Measurements from ENCODE around the gene PBLD. TPM values are rescaled to one million over a fixed set of nuclear protein-coding genes. Genes with fewer than 3 reads are reported as not detected.
"Not testable (repeated sequence)": the region's sequence is repeated elsewhere in the genome, so short reads cannot be mapped to it uniquely, and the experiment has no call there.

Gene PBLD
- polyA plus RNA-seq, 1 donor = 8.6 TPM

DNA sequence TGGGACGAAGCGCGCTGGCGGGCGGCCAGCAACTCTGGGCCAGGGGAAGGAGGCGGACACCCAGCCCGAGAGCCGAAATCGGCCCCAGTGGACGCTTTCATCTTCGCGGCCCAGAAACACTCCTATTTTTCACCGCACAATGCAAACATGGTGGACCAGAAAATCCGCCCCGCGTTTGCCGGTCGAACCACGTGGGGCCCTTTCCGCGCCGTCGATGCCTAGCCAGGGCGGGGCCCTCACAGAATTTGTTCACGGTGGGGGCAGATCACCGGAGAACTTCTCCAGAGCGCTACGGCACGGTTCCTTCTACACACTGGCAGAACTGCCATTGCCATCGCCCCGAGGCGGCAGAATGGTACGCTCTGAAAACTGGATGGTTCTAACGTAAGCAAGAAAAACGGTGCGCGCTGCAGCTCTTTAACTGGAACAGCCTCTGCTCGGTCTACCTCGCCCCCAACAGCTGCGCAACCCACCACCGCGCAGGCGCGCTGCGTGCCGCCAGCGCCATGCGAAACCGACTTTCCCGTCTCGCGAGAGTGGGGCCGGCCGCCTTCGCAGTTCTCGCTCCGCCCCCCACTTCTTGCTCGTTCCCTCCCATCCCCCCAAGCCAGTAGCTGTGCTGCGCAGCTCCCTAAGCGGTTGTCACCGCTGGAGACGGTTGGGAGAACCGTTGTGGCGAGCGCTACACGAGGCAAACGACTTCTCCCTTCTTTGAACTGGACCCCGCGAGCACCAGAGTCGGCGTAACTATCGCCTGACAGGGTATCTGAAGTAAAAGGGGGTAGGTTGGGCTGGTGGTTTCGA, 1.1 kb downstream of the PBLD start, which contains the start of gene HNRNPH3:
Gene HNRNPH3 (plus strand): TSS at position 610 of the 804 bp plus-strand sequence. CDS start 5,158 bp downstream, outside the sequence.
- peak; percentile 98 for DNase-seq (ENCODE audit: low read depth)

DNA sequence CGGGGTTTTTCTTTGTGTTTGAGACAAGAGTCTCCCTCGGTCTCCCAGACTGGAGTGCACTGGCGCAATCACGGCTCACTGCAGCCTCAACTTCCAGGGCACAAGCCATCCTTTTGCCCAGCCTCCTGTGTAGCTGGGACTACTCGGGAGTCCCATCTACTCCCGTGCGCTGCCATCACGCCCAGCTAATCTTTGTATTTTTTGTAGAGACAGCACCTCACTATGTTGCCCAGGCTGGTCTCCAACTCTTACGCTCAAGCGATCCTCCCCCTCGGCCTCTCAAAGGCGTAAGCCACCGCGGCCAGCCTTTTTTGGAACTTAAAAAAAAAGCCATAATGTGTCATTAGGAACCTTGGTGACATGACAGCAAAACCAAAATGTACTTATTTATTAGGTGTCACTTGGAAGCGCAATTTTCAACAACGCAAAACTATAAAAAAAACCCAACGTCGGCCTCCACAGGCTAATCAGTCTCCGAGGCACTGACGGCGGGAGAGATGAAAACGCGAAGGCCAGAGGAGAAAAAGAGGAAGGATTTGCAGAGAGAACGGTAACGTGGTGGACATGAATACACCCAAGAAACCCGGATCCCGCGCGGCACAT, 1.8 kb downstream of the PBLD start:
- no peak for DNase-seq (ENCODE audit: low read depth)

- no peak for DNase-seq (ENCODE audit: low read depth)
These were observed 3.2 kb downstream of the PBLD start for GRCh38 chr10:68329506-68329861.

- no peak for DNase-seq (ENCODE audit: low read depth)
These were observed 4.6 kb downstream of the PBLD start for GRCh38 chr10:68327889-68328786.

DNA sequence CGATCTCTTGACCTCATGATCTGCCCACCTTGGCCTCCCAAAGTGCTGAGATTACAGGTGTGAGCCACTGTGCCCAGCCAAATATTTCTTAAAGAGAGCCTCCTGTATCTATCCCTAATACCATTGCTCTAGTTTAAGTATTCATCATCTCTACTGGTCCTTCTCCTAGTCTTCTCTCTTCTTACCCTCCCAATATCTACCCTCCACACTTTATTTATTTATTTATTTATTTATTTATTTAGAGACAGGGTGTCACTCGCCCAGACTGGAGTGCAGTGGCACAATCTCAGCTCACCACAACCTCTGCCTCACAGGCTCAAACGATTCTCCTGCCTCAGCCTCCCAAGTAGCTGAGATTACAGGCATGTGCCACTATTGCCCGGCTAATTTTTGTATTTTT, 8.3 kb downstream of the PBLD start:
- not testable (repeated sequence) for DNase-seq (ENCODE audit: low read depth)

- DNase-seq (ENCODE audit: low read depth) = no peak
These were observed 14.2 kb downstream of the PBLD start for GRCh38 chr10:68318331-68319059.

DNA sequence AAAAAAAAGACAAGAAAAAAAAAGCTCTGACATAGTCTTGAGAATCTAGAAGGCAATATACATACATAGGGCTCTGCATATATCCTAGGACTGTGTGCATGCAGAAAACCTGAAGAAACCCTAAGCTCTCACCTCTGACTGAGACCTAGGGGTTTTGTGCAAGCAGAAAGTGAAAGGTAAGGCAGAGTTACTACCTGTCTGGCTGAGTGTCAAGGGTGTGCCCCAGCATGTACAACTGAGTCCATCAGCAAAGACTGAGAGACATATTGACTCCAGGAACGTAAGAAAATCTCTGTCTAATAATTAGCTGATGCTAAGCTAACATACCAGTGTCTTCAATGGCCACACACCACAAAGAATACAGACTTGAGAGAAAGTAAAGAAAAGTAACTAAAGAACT, 17.1 kb downstream of the PBLD start:
- DNase-seq (ENCODE audit: low read depth) = no peak

GRCh38 chr10:68314930-68315329, 17.8 kb downstream of the PBLD start:
- DNase-seq (ENCODE audit: low read depth) = not testable (repeated sequence)

GRCh38 chr10:68310531-68310930, 22.2 kb downstream of the PBLD start:
- DNase-seq (ENCODE audit: low read depth) = no peak

DNA sequence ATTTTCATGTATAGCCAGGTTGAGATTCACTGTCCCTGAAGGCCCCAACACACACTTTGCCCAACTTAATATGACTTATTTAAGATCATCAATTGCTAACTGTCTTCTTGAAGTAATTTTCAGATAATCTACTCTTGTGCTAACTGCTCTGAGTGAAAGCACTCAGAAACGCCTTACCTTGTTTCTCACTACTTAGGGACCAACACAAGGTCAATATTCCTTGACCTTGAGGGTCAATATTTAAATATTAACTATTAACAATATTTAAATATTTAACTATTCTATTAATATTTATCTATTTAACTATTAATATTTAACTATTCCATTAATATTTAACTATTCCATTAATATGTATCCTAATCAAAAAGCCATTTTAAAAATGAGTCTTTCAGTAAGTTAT, 26.9 kb downstream of the PBLD start:
- no peak for DNase-seq (ENCODE audit: low read depth)

- DNase-seq (ENCODE audit: low read depth) = no peak
These were observed 28.8 kb downstream of the PBLD start for GRCh38 chr10:68303849-68304412.

- DNase-seq (ENCODE audit: low read depth) = no peak
These were observed 29.9 kb downstream of the PBLD start for GRCh38 chr10:68302871-68303270.

GRCh38 chr10:68302503-68302823, 30.3 kb downstream of the PBLD start:
- DNase-seq (ENCODE audit: low read depth) = no peak

DNA sequence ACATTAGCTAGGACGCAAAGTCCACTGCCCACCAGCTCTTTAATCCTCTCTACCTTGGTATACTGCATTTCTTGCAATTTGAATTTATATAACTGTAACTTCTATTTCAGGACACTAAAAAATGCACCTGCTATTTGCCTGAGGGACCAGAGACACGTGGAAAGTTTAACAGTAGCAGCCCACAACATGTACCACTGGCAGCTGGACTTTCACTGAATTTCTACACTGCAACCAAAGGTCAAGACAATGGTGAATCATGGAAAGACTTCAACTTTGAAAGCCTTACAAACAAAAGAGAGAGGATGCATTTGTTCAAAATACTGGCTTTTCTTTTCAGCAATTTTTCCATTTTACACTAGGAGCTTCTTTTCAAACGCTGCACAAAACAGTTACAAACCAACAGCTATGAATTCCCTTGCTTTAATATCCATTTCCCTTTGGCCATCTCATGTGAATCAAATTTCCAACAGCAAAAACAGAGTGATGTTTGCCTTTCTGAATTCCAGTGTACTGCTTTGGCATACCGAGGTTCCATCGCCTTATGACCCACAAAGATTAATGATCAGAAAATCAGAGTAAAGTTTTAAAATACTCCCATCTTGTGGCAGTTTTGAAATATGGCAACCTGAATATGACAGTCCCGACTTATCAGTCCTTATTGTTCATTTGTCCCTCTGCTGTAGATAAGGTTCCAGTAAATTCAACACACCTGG, 30.8 kb downstream of the PBLD start:
- DNase-seq (ENCODE audit: low read depth) = peak; percentile 35

GRCh38 chr10:68301301-68301700, 31.4 kb downstream of the PBLD start:
- DNase-seq (ENCODE audit: low read depth) = no peak

DNA sequence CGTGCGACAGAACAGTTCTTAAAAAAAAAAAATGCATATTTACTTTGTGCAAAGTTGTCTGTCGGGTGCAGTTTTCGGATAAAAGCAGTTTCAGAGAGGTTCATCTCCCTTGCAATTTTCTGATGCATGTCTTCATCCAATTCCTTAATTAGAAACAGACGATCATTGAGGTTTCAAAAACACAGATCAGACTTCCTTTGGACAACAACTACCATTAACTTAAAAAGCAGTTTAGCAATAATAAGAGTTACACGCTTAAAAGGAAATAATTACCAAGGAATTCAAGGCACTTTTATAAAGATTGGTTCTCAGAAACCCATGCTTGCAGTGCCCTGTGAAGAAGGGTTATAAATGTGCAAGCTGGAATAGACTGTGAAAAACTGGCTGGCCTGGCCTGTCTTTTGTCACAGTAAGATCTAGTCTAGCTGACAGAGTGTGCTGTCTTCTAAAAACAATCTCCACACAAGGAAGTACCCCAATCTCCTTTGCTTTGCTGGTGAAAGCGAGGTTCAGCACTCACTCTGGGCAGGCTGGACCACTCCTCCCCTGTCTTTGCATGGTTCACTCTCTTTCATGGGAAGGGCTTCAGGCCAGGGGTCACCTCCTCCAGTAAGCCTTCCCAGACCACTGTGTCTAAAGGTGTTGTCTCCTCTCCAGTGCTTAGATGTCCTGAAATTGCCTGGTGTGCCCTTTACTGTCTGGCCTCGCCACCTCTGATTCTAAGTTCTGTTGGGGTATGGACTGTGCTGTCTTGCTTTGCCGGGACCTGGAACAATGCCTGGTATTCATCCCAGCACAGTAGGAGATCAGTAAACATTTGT, 35.7 kb downstream of the PBLD start:
- peak; percentile 9 for DNase-seq (ENCODE audit: low read depth)

DNA sequence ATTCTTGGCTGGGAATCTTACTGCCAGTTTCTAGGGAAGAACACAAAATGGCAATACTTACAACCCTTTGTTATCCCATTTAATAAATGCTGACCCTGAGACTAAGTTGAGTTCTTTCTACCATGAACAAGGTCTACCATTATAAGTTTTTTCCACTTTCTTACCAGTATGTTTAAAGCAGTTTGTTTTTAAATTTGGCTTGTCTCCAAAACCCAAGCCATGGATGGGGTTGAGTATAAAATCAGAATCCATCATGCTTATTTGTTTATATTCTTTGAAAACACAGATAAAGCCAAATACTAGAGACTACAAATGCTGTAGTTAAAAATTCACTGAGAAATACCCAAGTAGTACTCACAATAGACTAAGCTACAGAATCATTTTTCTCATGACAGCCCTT, 42.0 kb downstream of the PBLD start:
- DNase-seq (ENCODE audit: low read depth) = no peak

- no peak for DNase-seq (ENCODE audit: low read depth)
These were observed 44.0 kb downstream of the PBLD start for GRCh38 chr10:68288717-68289116.

GRCh38 chr10:68284062-68285001, 48.4 kb downstream of the PBLD start:
- no peak for DNase-seq (ENCODE audit: low read depth)

Data from forelimb muscle (tissue), 1 donor.